Measurements from ENCODE around the gene BIRC2.

DNA sequence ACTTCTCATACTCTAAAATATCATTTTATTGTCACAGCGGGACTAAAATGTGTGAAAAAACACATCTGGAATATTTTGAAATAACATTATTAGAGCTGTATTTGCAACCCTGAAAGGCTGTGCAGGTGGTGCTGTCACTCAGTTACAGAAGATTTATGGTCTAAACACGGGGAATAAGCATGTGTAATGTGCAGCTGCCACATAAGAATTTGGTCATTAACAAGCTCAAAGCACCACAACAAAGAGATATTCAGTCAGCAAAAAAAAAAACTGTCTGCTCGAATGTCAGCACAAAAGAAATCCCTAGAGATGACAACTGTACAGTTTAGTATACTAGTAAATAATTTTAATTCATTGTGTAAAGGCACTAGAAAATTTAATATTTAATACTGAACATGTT is 74.2 kb downstream of the BIRC2 start:
- no peak for TF ChIP-seq POLR2A (IDR thresholded peaks at IDR 0.05)
- TF ChIP-seq, protein P1, sequence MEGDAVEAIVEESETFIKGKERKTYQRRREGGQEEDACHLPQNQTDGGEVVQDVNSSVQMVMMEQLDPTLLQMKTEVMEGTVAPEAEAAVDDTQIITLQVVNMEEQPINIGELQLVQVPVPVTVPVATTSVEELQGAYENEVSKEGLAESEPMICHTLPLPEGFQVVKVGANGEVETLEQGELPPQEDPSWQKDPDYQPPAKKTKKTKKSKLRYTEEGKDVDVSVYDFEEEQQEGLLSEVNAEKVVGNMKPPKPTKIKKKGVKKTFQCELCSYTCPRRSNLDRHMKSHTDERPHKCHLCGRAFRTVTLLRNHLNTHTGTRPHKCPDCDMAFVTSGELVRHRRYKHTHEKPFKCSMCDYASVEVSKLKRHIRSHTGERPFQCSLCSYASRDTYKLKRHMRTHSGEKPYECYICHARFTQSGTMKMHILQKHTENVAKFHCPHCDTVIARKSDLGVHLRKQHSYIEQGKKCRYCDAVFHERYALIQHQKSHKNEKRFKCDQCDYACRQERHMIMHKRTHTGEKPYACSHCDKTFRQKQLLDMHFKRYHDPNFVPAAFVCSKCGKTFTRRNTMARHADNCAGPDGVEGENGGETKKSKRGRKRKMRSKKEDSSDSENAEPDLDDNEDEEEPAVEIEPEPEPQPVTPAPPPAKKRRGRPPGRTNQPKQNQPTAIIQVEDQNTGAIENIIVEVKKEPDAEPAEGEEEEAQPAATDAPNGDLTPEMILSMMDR (IDR thresholded peaks at IDR 0.05): no peak
